ENCODE measurements around the gene GRIK1. TPM values are rescaled to one million over a fixed set of nuclear protein-coding genes. Genes with fewer than 3 reads are reported as not detected.
A peak's percentile ranks its signal among the peaks of the same experiment; 100 is the strongest.

GRIK1 gene
- total RNA-seq, 1 experiment from 2014 or later = 0.09 TPM

GRCh38 chr21:29621525-29621924 lies 318.3 kb downstream of the GRIK1 start (continued):
- TF ChIP-seq CDX4 (CRISPR knock-in tag; IDR thresholded peaks at IDR 0.05; ENCODE audit: borderline replicate concordance) (no peak), ELF4 (CRISPR knock-in tag; IDR thresholded peaks at IDR 0.05; ENCODE audit: low read depth) (no peak), TEAD4 (CRISPR knock-in tag; IDR thresholded peaks at IDR 0.05) (no peak)

GRCh38 chr21:29616209-29616751 lies 323.5 kb downstream of the GRIK1 start:
- CTCF ChIA-PET = no interaction called here
- Mint-ChIP-seq H3K4me1 (peaks cover 36% of the 10 kb centered on the region), H3K4me3 (peak overlapping the region; percentile 12; the same call in 1 of the 2 replicates), H3K27me3 (ENCODE audit: low read depth) (no peaks in the 10 kb centered on the region; the same call in 1 of the 2 replicates), H3K36me3 (peaks cover 7% of the 10 kb centered on the region; the same call in 1 of the 2 replicates), H3K27ac (0 out of 2 replicates have a peak overlapping the region, but pooled peaks have one; percentile 19), H3K9me3 (peaks cover 8% of the 10 kb centered on the region)
- ATAC-seq = peak; percentile 34
- DNase-seq (ENCODE audit: low spot score) = no peak
- POLR2A ChIA-PET = no interaction called here
- TF ChIP-seq CDX4 (CRISPR knock-in tag; IDR thresholded peaks at IDR 0.05; ENCODE audit: borderline replicate concordance) = no peak
- no peak for TF ChIP-seq NFYB (CRISPR knock-in tag; conservative IDR thresholded peaks at IDR 0.05; ENCODE audit: low read depth)
- TF ChIP-seq MLX (CRISPR knock-in tag; IDR thresholded peaks at IDR 0.05) = no peak
- TF ChIP-seq ZNF512 (CRISPR knock-in tag; IDR thresholded peaks at IDR 0.05; ENCODE audit: borderline replicate concordance) = no peak
- no peak for TF ChIP-seq OVOL2 (CRISPR knock-in tag; IDR thresholded peaks at IDR 0.05; ENCODE audit: borderline replicate concordance)
- TF ChIP-seq STAT6 (CRISPR knock-in tag; conservative IDR thresholded peaks at IDR 0.05; ENCODE audit: low read depth) = no peak
- TF ChIP-seq ZNF671 (CRISPR knock-in tag; IDR thresholded peaks at IDR 0.05) = no peak
- TF ChIP-seq FOXK1 (CRISPR knock-in tag; IDR thresholded peaks at IDR 0.05) = no peak
- TF ChIP-seq IRF1 (CRISPR knock-in tag; IDR thresholded peaks at IDR 0.05) = no peak
- no peak for TF ChIP-seq ERG (CRISPR knock-in tag; IDR thresholded peaks at IDR 0.05)
- no peak for TF ChIP-seq GTF2I (CRISPR knock-in tag; conservative IDR thresholded peaks at IDR 0.05)
- TF ChIP-seq CREM (CRISPR knock-in tag; IDR thresholded peaks at IDR 0.05) = no peak
- no peak for TF ChIP-seq ZNF423 (CRISPR knock-in tag; IDR thresholded peaks at IDR 0.05)
- TF ChIP-seq GABPB1 (CRISPR knock-in tag; IDR thresholded peaks at IDR 0.05) = no peak
- TF ChIP-seq ZNF121 (CRISPR knock-in tag; IDR thresholded peaks at IDR 0.05) = no peak
- no peak for TF ChIP-seq MYBL2 (CRISPR knock-in tag; IDR thresholded peaks at IDR 0.05)
- TF ChIP-seq ZNF281 (CRISPR knock-in tag; IDR thresholded peaks at IDR 0.05) = no peak
- TF ChIP-seq FOXJ3 (CRISPR knock-in tag; IDR thresholded peaks at IDR 0.05; ENCODE audit: borderline replicate concordance) = no peak
- no peak for TF ChIP-seq ZMAT4 (CRISPR knock-in tag; IDR thresholded peaks at IDR 0.05)
